Activated gamma-delta T cell treated with anti-CD3 and anti-CD28 coated beads, Interleukin-2, amount 50 U/mL, for 16 hours (primary cell): ENCODE measurements around the gene NPRL2.
A peak's percentile ranks its signal among the peaks of the same experiment; 100 is the strongest.

Source experiments
- DNase-seq: peaks from one replicate; pipeline ENCODE4 v3.0.0-alpha.2; 2020; ENCODE audit warnings: low read depth

The NPRL2 gene

GRCh38 chr3:50350527-50351322, at the start of gene NPRL2, which contains the start of gene CYB561D2:
Gene NPRL2, minus strand, starts transcription at chr3:50350775. Its CDS starts 123 bp downstream, at chr3:50350652.
Gene CYB561D2, plus strand, starts transcription at chr3:50350862. Its CDS starts 572 bp downstream, at chr3:50351434.
- peak; percentile 100 for DNase-seq

GRCh38 chr3:50396502-50396901, 45.9 kb upstream of the NPRL2 start:
- DNase-seq: no peak

DNA sequence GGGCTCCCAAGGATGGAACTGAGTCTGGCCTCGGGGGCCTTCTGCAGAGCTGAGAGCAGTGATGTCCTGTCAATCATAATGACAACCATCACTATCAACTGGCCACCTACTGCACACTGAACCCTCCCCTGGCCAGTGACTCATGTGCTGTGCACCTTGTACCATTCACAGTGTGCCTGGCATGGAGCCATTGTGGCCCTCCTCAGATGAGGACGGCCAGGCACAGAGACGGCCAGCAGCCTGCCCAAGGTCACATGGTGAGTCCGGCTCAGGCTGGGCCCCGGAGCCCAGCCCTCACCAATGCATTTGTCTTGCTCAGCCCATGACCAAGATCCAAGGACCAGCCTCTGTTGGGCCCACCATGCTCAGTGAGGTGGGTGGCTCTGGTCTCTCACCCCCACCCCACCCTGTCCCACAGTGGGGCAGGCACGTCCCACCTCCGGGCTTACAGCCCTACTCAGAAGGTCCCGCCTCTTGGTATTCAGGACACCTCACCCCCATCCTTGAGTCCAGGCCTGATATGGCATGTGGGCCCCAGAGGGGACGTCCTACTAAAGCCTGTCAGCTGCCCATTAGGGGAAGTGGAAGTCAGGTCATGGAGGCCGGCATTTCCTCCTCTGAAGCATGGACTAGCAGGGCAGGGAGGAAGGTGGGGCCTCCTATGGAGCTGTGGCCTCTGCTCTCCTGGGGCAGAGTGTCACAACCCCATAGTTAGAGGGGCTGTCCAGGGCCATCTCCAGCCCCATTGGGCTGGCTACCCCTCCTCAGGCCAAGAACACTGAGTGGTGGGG, 44.7 kb upstream of the NPRL2 start:
- no peak for DNase-seq

DNA sequence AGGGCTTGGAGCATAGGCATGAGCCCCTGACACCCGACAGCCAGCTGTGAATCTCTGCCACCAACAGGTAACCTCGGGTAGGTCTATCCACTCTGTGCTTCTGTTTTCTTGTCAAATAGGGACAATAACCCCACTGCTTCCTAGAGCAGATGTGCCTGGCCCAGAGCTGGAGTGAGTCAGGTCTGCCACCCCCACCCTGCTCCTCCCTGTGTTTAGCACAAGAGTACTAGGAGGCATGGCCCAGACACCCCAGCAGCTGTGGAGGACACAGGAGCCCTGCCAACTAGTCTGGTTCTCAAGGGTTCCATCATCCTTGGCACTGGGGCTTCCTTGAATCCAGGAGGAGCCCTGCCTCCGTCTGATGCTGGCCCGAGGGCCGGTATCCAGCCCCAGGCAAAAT, 42.5 kb upstream of the NPRL2 start:
- no peak for DNase-seq

GRCh38 chr3:50392101-50392715, 41.6 kb upstream of the NPRL2 start:
- DNase-seq: no peak

- no peak for DNase-seq
Measured at GRCh38 chr3:50390508-50391224, 40.1 kb upstream of the NPRL2 start.

DNA sequence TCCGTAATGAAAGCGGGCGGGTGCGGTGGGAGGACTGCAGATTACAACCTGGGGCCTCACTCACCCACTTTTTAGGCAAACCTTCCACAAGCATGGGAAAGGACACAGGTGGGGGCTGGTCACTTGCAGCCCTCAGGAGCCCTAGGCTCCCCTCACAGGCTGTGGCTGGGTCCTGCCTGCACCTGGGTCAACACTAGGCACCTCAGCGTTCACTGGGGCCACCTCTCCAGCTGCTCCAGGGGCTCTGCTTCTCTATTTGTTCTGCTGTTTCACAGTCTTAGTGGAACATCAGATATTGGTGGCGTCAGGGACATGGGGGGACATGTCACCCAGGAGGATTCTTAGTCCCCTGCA, 38.8 kb upstream of the NPRL2 start:
- DNase-seq: no peak

GRCh38 chr3:50388720-50389413, 38.3 kb upstream of the NPRL2 start:
- DNase-seq: no peak

GRCh38 chr3:50388016-50388719, 37.6 kb upstream of the NPRL2 start:
- DNase-seq: no peak

DNA sequence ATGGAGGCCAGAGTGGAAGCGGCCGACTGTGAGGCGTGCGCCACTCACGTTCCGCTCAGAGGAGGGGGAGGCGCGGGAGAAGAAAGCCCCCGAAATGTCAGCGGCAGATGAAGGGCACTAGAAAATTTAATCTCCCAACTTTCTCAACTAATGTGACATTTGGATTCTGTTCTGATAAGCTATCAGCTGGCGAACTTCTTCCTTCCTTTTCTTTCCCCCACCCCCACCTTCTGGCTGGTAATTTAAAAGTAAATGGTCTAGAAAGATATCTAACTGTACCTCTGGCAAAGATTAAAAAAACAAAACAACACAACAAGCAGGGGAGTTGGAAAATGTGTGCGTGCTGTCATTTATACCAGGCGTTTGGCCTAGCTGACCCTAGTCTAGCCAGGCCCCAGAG, 35.2 kb upstream of the NPRL2 start:
- DNase-seq: no peak

GRCh38 chr3:50383750-50384149, 33.2 kb upstream of the NPRL2 start:
- no peak for DNase-seq

DNA sequence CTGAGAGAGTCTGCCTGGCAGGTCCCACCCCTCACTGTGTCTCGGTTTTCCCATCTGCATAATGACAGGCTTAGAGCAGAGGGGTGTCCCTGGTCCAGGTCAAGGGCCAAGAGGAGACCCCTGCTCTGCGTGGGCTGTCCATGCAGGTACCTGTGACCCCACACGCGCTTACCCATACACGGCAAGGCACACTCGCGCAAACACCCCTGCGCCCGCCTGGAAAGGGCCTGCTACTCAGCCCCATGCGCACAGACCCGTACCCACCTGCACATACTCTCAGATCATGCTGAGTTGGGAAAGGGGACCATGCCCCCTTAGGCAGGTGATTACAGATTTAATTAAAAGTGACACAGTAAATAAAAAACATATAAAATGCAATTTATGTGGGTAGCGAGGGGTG, 32.1 kb upstream of the NPRL2 start:
- no peak for DNase-seq

GRCh38 chr3:50381383-50381782, 30.8 kb upstream of the NPRL2 start:
- DNase-seq: no peak

DNA sequence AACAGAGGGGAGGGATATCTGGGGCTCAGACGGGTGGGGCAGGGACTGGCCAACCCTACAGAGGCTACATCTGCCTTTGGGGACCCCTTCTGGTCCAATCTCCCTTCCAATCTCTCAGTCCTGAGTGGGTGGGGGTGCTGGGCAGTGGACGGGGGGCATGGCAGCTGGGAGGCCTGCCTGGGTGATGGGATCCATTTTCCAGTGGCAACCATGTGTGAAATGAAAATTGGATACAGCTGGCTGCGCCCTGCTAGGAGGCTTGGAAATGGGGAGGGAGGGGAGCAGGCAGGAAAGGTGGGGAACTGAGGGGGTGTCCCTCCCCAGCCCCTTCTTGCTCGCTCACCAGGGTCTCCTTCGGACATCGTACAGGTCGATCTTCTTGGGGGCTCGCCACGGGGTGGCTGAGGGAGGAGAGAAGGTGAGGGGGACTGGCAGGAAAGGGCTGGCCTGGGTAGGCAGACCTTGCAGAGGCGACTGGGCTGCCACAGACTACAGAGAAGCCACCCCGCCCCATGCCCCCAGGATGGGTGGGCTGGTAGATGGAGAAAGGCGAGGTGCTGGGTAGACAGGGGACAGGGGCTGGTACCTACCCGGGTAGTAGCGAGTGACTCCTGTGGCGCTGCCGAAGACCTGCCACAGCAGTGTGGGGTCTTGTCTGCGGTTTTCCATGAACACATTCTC, 30.0 kb upstream of the NPRL2 start:
- no peak for DNase-seq

DNA sequence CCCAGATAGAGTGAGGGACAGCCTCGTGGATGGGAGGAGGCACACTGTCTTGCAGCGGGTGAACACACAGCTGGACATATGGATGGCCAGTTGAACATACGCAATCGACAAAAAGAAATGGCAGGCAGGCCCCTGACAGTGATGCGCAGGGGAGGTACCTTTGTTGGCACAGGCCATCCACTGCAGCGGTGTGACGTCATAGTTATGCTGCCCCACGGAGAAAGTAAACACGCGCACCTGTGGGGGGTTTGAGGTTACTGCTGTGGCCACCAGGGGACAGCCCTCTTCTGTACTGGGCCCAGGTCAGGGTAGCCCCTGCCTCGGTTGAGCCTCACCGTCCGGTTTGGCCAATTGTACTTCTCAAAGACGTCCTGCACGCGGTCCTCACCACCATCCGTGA, 28.2 kb upstream of the NPRL2 start:
- DNase-seq: no peak

DNA sequence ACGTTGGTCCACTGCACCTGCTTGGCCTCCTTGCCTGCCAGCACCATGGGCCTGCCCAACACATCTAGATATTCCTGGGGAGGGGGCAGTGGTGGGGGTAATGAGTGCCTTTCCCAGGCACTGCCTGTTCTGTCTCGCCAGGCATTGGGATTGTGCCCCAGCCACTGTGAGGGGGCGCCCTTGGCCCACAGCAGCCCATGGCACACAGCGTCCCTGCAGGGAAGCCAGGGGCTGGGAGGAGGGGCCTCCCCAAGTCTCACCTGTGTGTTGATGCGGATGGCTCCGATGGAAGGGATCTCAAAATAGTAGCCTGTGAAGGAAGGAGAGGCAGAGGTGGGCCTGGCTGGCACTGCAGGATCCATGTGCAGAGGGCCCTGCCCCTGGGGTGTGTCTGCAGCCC, 27.4 kb upstream of the NPRL2 start:
- DNase-seq: no peak

GRCh38 chr3:50375258-50375931, 24.8 kb upstream of the NPRL2 start:
- no peak for DNase-seq

- no peak for DNase-seq
Measured at GRCh38 chr3:50374363-50375257, 24.0 kb upstream of the NPRL2 start.
